ENCODE measurements around the gene SLC6A3.
"Not testable (repeated sequence)": the region's sequence is repeated elsewhere in the genome, so short reads cannot be mapped to it uniquely, and the experiment has no call there.

The SLC6A3 gene

DNA sequence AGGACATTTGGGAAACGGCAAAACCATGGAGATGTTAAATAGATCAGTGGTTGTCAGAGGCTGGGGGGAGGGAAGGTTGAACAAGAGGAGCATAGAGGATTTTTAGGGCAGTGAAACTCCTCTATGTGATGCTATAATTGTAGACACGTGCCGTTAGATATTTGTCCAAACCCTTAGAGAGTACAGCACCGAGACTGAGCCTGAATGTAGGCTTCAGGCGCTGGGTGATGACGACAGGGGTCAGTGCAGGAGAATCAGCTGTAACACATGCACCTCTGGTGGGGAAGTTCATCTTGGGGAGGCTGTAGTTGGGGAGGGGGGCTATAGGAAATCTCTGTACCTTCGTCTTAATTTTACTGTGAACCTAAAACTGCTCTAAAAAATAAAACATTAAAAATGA is 78.1 kb downstream of the SLC6A3 start:
- DNase-seq, result no peak

DNA sequence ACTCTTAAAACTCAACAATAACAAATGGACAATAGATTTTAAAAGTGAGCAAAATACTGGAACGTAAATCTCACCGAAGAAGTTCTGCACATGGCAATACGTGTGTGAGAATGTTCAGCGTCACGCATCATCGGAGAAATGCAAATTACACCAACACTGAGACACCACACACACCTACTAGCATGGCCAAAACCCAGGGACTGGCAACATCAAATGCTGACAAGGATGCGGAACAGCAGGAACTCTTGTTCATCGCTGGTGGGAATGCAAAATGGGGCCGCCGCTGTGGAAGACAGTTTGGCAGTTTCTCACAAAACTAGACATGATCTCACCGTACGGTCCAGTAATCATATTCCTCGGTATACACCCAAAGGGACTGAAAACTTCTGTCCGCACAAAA is 78.7 kb downstream of the SLC6A3 start:
- peak; percentile 74 to 87 for DNase-seq

DNA sequence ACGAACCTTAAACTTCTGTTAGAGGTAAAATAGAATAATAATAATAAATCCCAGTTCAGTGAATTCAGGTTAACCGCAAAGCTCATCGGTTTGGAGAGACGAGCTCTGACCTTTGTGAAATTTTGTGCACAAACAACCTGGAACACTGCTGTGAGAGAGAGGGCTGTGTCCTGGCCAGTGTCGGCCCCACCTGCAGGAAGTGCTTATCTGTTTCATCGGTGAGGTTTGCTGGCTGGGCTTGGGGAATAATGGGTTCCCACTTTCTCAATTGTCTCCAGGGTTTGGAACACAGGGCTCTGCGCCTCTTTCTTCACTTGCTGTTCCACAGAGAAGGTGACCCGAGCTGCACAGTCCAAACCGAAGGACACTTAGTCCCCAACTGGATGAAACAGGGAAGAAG is 81.0 kb downstream of the SLC6A3 start:
- DNase-seq, result no peak

DNA sequence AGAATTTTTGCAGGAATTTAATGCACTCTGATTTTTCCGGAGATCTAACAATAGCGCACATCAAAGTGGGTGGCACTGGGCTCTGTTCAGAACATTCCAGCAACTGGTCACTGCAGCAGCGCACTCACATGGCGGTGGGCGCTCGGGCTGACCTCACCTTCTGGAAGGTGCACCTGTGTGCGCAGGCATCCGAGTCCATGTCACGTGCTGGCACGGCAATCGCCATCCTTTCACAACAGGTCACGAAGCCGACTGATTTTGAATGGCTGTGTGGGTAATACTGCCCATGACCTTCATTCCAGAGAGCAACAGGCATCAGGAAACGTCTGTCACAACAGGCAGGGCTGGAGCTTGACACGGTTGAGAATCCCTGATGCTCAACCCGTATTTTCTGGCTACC is 81.7 kb downstream of the SLC6A3 start:
- no peak for DNase-seq

DNA sequence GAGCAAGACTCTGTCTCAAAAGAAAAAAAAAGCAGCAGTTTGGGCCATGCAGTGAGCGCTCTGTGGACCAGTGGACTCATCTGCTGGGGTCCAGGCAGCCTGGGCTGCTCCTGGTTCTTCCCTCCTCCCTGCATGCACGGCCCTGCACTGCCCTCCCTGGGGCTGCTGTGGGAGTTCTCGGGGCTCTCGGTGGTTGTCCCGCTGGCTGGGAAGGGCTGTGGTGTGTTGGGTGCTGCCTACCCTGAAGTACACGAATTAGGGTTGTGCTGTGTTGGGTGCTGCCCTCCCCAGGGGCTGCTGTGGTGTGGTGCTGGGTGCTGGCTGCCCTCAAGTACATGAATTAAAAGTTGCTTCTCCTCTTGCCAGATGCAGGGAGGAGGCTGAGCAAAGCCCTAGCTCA is 82.1 kb downstream of the SLC6A3 start:
- no peak for DNase-seq

DNA sequence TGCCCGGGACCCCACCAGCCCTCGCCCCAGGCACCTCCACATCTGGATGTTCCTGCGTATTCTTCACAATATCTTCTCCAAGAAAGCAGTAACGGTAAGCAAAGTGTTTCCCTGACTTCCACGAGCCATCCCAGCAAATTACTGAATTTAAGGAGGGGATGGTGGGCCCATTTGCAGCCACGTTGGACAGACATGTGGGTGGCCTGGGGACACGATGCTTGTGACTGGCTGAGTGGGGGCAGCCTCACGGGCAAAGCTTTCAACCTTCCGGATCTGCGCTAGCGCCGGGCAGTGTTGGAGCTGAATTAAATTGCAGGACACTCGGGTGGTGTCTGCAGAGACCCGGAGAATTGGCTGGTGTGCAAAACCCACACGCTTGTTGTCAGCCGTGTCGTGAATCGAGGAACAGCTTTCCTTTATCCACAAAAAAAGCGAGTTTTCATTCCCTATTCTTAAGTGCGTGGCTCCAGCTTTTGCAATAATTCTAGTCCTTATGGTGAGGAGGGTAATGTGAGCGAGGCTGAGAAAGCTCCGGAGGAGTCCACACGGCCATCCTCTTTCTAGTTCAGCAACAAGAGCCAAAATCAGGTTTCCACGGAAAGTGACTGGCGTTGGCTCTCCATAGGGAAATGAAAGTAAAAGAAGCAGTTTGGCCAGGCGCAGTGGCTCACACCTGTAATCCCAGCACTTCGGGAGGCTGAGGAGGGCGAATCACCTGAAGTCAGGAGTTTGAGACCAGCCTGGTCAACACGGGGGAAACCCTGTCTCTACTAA is 82.8 kb downstream of the SLC6A3 start:
- no peak for DNase-seq

DNA sequence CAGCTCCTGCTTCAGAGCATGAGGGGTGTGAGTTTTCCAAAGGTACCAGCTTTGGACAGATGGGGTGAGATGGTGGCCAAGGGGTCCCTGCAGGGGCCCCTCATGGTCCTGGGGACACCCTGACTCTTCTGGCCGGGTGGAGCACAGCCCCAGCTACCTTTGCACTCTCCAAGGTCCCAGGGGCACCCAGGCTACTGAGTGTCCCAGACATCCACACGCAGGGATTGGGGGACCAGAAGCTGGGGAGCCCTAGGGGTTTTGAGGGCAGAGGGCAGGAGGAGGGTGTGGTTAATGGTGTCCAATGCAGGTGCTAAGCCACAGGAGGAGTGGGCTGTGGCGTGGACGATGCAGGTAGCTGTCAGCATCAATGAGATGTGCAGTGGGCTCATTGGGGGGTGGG is 84.4 kb downstream of the SLC6A3 start:
- DNase-seq, result no peak

DNA sequence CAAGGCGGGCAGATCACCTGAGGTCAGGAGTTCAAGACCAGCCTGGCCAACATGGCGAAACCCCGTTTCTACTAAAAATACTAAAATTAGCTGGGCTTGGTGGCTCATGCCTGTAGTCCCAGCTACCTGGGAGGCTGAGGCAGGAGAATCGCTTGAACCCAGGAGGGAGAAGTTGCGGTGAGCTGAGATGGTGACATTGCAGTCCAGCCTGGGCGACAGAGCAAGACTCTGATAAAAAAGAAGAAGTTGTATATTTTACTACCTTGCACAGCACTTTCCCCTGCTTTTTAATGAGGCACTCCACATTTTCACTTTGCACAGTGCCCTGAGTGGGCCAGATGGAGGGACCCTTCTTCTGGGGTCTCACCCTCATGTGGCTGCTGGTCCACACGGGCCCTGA is 84.9 kb downstream of the SLC6A3 start:
- not testable (repeated sequence) for DNase-seq

DNA sequence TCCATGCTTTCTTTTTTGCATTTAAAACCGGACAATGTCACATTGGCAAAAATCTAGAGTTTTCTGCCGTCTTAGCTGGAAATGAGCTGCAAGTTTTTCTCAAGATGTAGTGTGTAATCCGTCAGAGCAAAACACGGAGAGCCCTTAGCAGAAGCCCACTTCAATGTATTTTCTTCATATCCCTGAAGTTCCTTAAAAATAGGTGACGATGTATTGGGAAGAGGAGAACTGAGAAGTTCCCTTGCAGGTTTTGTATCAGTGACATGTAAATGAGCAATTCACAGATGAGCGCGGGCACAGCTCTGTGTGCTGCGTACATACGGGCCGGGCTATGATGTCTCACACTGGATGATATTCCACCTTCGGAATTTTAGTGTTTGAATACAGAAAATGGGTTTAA is 85.5 kb downstream of the SLC6A3 start:
- DNase-seq, result peak in 1 of 2 experiments; percentile 36

DNA sequence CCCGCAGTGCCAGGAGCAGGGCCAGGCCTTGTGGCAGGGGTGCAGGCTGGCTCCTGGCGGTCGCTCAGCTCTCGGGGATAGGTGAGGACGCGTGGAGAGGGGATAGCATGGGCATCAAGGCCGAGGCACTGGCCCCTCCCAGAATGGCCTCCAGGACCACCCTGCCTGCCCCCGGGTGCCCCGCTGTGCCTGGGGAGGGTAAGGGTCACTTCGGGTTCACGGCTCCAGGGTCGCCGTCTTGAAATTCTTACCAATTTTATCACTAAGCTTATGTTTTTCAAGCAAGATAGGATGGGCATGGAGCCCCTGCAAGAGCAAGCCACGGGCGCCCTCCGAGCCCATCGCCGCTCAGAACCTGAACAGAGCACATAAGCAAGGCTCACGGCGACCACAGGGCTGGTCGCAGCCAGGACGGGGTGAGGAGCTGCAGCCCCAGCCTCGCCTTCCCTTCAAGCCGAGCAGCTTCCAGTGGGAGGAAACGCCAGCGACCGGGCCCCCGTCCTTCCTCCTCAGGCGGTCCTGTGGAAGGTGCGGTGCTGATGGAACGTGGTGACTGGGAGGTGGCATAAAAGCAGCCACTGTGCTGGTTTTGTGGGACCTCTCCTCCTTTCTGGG is 86.1 kb downstream of the SLC6A3 start:
- DNase-seq, result no peak

DNA sequence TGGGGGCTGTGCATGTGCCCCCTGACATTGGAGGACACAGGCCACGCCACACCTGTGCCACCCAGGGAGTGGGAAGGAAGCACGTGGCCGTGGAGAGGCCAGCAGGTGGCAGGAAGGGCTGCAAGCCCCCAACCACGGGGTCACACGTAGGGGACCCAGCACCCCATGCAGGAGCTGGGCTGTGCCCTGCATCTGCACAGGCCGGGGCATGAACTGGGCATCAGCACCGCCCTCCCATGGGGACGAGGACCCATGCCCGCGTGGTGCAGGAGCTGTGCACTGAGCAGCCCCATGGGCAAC is 86.6 kb downstream of the SLC6A3 start:
- no peak for DNase-seq

DNA sequence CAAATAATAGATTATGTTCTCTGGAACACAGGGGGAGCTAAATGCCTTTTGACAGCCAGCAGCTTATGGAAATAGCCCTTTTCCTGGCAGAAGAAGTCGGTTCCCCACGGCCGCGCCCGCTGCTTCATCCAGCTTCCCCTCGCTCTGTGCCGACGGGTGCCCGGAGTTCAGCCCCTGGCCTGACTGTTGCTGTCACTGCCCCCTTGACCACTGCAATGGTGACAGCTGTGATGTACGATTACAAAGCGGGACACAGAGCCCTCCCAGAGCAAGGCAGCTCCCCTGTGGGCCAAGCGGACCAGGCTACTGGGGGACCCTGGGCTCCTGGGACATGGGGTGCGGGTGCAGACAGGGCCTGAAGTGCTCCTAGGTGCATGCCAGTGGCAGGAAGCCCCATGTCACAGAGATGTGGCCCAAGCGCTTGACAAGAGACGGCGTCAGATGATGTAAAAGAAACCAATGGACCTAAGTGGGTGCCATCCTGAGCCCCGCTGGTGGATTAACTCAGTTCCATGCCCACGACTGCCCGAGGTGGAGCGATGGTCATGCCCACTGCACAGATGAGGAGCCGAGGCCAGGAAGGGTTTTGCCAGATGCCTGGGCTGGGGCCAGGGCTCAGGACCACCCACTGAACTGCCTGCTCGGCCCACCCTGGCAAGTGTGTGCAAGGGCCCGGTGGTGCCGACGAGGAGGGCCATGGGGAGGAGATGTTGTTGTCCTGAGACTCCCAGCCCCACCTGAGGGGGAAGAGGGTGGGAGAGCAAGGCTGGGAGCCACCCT is 87.1 kb downstream of the SLC6A3 start:
- DNase-seq, result no peak

DNA sequence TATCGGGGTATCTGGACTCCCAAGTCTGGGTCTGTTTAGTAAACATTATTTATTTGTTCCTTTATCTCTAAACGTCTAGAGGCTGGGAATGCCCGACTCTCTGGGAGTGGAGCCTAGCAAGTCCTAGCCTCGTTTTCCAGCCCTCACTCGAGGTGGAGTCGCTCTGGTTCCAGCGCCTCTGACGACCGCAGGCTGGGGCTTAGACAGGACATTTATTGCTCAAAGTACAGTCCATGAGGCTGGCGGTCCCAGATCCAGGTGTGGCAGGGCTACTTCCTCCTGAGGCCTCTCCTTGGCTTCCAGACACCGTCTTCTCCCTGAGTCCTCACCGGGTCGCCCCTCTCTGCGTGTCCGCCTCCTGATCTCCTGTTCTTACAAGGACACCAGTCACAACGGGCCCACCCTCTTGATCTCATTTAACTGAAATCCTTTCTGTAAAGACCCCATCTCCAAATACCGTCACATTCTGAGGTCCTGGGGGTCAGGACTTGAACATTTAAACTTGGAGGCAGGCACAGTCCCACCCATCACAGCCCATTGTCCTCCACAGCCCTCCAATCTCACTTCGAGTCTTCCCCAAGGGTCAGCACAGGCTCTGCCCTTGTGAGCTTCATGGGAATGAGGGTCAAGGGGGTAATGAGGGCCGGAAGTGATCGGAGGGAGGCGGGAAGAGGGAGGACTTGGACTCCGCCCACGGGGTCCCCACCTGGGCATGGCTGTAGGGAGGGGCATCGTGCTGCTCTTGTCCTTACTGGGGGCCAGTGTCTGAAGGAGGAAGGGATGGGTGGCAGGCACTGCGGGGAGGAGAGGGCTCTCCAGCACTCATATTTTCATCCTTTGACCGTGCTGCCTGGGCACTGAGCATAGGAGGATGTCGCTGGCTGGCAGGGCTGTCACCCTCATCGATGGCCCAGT is 88.1 kb downstream of the SLC6A3 start:
- DNase-seq, result no peak

DNA sequence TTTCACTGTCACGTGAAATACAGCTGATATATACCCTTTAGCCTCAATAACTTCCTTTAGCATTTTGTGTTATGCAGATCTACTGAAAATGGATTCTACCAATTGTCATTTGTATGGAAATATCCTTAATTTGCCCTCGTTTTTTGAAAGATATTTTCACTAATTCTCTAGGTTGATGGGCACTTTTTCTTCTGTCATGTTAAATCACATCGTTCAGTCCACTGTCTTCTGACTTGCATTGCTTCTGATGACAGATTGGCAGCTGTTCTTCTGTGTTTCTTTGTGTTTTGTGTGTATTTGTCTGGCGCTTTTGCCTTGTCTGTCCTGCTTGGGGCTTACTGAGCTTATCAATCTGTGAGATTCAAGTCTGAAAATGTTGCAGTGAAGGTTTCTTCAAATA is 90.7 kb downstream of the SLC6A3 start:
- no peak for DNase-seq

DNA sequence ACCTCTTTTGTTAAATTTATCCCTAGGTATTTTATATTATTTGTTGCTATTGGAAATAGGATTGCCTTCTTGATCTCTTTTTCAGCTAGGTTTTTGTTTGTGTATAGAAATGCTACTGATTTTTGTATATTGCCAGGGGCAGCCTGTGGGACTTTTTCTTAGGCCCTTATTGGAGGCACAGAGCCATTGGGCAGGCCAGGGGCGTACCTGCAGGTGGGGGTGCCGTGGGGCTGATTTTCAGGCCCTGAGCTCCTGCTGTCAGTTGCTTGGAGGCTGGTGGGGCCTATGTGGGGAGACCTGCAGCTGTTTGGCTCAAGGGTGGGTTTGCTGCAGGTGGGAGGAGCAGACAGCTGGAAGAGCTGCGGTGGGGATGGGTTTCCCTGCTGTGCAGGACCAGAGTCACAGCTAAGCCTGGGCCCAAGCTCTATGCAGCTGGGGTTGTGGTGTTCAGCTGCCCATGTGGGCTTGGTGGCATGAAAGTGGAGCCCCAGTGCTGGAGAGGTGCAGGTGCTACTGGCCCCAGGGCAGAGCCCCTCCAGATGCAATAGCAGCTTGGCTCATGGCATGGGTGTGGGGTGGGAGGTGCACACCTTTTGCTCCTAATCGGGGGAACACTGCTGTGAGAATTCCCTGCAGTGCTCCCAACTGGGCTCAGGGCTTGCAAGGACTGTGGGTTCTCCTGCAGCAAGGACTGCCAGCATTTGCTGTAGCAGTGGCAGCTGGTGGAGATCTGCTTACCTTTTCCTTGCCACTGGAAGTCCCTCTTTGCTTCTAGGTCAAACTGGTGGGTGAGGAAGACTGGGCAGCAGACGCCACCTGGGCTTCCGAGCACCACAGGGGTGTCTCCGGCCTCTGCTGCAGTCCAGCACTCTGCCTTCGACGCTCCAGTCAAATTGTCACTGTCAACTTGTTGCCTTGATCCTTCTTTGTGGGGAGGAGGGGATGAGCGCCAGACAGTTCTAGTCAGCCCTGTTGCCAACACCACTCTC is 92.7 kb downstream of the SLC6A3 start:
- DNase-seq, result no peak

DNA sequence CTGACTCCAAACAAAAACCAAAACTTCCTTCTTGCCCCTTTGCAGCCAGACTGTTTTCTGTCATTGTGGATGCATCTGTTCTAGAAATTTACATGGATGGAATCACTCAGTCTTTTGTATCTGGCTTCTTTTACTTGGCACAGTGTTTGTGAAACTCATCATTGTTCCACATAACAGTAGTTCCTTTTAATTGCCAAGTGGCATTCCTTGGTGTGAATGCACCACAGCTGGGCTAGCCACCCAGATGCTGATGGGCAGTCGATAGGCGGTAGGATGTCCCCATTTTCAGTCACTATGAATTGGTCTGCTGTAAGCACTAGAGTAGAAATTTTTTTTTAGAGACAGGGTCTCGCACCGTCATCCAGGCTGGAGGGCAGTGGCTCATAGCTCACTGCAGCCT is 94.1 kb downstream of the SLC6A3 start:
- DNase-seq, result no peak

DNA sequence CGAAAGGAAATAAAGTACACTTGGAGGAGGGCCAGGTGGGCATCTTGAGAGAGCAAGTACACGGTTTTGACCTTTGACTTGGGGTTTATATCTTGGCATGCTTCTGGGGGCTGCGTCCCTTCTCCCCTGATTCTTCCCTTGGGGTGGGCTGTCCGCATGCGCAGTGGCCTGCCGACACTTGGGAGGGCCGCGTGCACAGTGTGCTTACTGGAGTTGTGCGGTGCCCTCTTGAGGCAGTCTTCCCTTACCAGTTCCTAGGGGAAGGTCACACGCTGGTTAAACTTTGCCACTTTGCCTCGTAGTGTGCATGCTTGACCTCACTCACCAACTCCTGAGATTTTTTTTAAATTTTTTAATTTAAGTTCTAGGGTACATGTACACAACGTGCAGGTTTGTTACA is 96.0 kb downstream of the SLC6A3 start:
- DNase-seq, result peak in 1 of 2 experiments; percentile 31

DNA sequence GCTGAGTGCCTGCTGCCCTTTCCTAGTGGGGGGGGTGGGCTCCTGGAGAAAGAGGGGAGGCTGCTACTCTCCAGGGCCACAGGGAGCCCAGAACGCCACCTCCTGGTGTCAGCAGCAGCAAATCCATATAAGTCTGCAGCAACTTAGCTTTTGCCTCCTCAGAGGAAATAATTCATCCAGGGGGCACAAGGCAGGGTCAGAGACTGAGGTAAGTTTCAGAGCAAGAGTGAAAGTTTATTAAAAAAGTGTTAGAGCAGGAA is 96.3 kb downstream of the SLC6A3 start:
- DNase-seq, result no peak

DNA sequence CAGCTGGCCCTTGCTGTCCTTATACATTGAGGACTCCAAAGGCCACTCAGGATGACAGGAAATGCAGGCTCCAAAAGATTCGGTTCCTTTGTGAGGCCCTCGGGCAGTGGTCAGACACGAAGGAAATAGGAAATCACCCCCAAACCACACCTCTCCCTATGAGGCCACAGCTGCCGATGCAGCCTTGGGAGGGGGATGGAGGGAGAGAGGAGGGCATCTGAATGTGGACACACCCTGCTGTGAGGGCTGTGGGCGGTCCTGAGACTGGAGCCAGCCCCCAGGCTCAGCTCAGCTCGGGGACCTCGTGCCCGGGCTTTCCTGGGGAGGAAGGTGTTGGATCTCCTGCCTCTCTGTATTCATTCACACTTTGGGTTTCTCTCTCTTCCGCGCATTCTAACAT is 97.7 kb downstream of the SLC6A3 start:
- DNase-seq, result no peak

DNA sequence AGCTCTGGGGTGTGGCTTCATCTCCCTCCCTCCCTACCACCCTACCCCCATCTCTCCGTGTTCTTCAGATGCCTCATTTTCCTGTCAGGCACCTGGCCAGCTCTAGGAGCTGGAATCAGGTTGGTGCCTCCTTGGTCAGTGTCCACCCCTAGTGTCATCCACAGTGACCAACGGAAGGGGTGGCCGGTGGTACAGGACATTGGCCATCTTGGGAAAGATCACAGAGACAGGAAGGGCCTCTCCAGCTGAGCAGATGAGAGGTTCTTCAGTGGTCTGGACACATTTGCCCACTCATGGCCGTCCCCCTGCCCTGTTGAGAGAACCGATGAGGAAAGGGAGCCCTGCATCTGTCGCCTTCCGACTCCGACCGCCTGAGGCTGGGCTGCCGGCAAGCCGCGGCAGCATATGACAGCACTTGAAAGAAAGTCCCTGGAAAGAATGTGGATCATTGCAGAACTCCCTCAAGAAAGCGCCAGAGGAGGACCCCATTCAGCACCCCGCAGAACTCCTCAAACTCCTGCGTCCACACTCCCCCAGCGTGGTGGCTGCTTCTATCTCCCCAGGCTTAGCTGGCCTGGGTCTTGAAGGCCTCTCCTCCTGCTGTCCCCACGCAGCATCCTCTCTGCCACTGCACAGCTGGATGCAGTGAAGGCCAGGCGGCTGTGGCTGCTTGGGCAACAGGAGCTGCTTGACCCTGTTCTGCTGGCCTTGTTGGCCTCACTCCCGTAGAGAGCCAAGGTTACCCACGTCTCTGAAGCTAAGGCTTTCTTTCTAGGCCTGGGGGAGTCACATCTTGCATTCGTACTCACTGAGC is 98.4 kb downstream of the SLC6A3 start:
- no peak for DNase-seq

DNA sequence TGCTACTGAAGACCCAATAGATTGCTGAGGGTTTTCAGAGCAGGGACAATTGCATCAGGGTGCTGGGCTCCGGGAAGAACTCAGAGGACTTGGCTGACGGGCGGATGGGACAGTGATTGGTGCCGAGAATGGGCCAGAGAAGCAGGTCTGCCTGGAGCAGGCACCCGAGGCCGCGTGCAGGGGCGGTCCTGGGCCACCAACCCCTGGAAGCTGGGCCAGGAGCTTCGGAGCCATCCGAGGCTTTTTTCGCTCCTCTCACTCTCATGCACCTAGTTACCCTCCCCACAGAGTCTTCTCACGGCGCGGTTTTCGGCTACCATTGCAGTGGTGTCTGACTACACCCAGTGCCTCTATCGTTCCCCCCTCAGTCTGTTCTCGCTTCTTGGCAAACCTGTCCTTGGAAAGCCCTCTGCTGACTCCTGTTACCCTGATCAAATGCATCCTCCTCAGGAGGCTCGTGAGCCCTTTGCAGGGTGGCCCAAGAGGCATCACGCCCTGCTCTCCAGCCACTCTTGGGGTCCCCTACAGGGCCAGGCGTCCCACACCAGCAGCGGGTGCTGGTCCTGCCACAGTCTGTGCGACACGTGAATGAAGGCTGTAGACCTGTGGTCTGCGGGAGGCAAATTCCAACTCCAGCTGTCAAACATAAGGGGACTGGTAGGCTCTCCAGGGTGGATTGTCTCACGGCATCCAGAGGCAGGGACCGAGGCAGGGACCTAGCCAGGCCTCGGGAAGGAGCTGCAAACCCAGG is 99.2 kb downstream of the SLC6A3 start:
- no peak for DNase-seq
